K562 (cell line): ENCODE data around the gene JUND. TPM values are rescaled to one million over a fixed set of nuclear protein-coding genes. Genes with fewer than 3 reads are reported as not detected.

Source experiments
- ATAC-seq: fragments of 200-7000 bp; cut with Tn5 transposase; 3 replicates; pipeline ENCODE4 v1.9.1; 2020; ENCODE audit warnings: moderate library complexity
- BruUV-seq: library from RNA; stranded (reverse); fragments of 400-500 nt; replicated peaks from 2 replicates; lab custom pipeline; 2021; lab: Mats Ljungman, UMichigan
- CTCF ChIA-PET: fragments of 300-600 bp; formaldehyde crosslinking; extraction: SDS; loops from one replicate; lab custom pipeline; 2021; ENCODE audit warnings: low intra/inter-chr PET ratio; lab: Yijun Ruan, JAX
- POLR2A ChIA-PET: fragments of 300-600, 350-650 bp; sonication (Branson Sonifier 250); formaldehyde crosslinking; extraction: SDS; loops from one replicate; lab custom pipeline; 2021; ENCODE audit warnings: antibody characterized with exemption, inconsistent platforms; lab: Yijun Ruan, JAX
- DNase-seq, 4 experiments: peaks; one replicate each; pipeline versions ENCODE4 v3.0.0 to v3.0.0-alpha.2; 2011 to 2018; ENCODE audit warnings: low spot score in 3 of 4, mixed read lengths in 3 of 4; ENCODE audit errors: extremely low read depth in 1 of 4
- FAIRE-seq: peaks from 2 replicates; lab custom pipeline; 2011; peaks lifted over from hg19 to GRCh38; lab: Jason Lieb, UNC
- H2AFZ ChIP-seq: 2 replicates; pipeline ENCODE4 v1.6.0; 2011; ENCODE audit warnings: low read depth, low read length, control low read depth, inconsistent platforms
- H3K27ac ChIP-seq: fragments of 200-600 bp; 3 replicates; pipeline ENCODE4 v1.8.0; 2011; ENCODE audit warnings: low read depth, mild to moderate bottlenecking, control low read depth, inconsistent platforms, low read length, moderate library complexity, mixed read lengths; ENCODE audit errors: extremely low read depth
- H3K27me3 ChIP-seq, 2 experiments: fragments of 300-600 bp in 1 of 2; 2 replicates in 1 of 2; 3 replicates in 1 of 2; pipeline versions ENCODE4 v1.6.0 to v1.8.0; 2011; ENCODE audit warnings: inconsistent platforms in 2 of 2, low read length in 2 of 2, mild to moderate bottlenecking in 1 of 2, mixed read lengths in 1 of 2, moderate library complexity in 1 of 2; ENCODE audit not compliant: control insufficient read depth in 2 of 2, insufficient read depth in 2 of 2
- H3K36me3 ChIP-seq: fragments of 300-600 bp; 3 replicates; pipeline ENCODE4 v1.8.0; 2011; ENCODE audit warnings: mild to moderate bottlenecking, low read length, inconsistent platforms; ENCODE audit not compliant: control insufficient read depth, insufficient read depth
- H3K4me1 ChIP-seq, 2 experiments: fragments of 200-600 bp in 1 of 2; replicated peaks in 1 of 2; 2 replicates in 1 of 2; 3 replicates in 1 of 2; pipeline versions ENCODE4 v1.5.1 to v1.8.0; 2011; ENCODE audit warnings: inconsistent platforms in 2 of 2, low read length in 2 of 2, mild to moderate bottlenecking in 1 of 2, mixed read lengths in 1 of 2, moderate library complexity in 1 of 2; ENCODE audit not compliant: control insufficient read depth in 2 of 2, insufficient read depth in 2 of 2
- H3K4me2 ChIP-seq: 2 replicates; pipeline ENCODE4 v1.6.1; 2011; ENCODE audit warnings: low read length, control low read depth, inconsistent platforms, mixed read lengths; ENCODE audit not compliant: insufficient read depth
- H3K4me3 ChIP-seq: fragments of 200-600 bp; sonication (generic), shearing (Covaris generic); 2 replicates; pipeline ENCODE4 v1.5.1; 2016; ENCODE audit warnings: control low read depth, inconsistent platforms
- H3K79me2 ChIP-seq: fragments of 200-600 bp; 3 replicates; pipeline ENCODE4 v1.8.0; 2011; ENCODE audit warnings: low read length, inconsistent platforms; ENCODE audit not compliant: control insufficient read depth, insufficient read depth
- H3K9ac ChIP-seq, 2 experiments: 2 replicates each; pipeline versions ENCODE4 v1.6.0 to v1.6.1; 2011; ENCODE audit warnings: low read depth in 2 of 2, low read length in 2 of 2, control low read depth in 1 of 2, inconsistent platforms in 1 of 2, mild to moderate bottlenecking in 1 of 2, mixed read lengths in 1 of 2; ENCODE audit not compliant: insufficient read depth in 1 of 2
- H3K9me1 ChIP-seq: one replicate; pipeline ENCODE4 v1.6.0; 2011; ENCODE audit warnings: inconsistent platforms, mild to moderate bottlenecking, low read length, moderate library complexity; ENCODE audit not compliant: control insufficient read depth, insufficient read depth
- H3K9me3 ChIP-seq: replicated peaks from 2 replicates; pipeline ENCODE4 v1.5.1; 2011; ENCODE audit warnings: low read depth, low read length, inconsistent platforms; ENCODE audit not compliant: control insufficient read depth, insufficient read depth
- H4K20me1 ChIP-seq: replicated peaks from 2 replicates; pipeline ENCODE4 v1.6.1; 2011; ENCODE audit warnings: low read length, inconsistent platforms, mixed read lengths; ENCODE audit not compliant: control insufficient read depth, insufficient read depth
- BRCA1 ChIP-seq, 2 experiments: fragments of 450-650 bp in 1 of 2; sonication (generic) in 1 of 2; formaldehyde crosslinking in 1 of 2; IDR thresholded peaks; 2 replicates each; pipeline versions ENCODE4 v1.5.0 to v1.6.1; 2017 to 2020; ENCODE audit warnings: mild to moderate bottlenecking in 1 of 2, missing genetic modification reagents in 1 of 2
- BRD4 ChIP-seq: fragments of 200-600 bp; sonication (generic); IDR thresholded peaks from 2 replicates; pipeline ENCODE4 v1.6.1; 2017; ENCODE audit warnings: inconsistent platforms
- CBX5 ChIP-seq: IDR thresholded peaks from 2 replicates; pipeline ENCODE4 v1.6.1; 2014; ENCODE audit warnings: low read depth, borderline replicate concordance
- EGR1 ChIP-seq: fragments of 450-650 bp; conservative IDR thresholded peaks from 2 replicates; pipeline ENCODE4 v1.6.1; 2017; ENCODE audit warnings: mild to moderate bottlenecking
- HMG20B ChIP-seq: fragments of 250-450 bp; sonication (Bioruptor Pico); IDR thresholded peaks from 2 replicates; pipeline ENCODE4 v1.5.0; 2021; ENCODE audit warnings: mild to moderate bottlenecking
- NRF1 ChIP-seq, 2 experiments: fragments of 450-650 bp; IDR thresholded peaks in 1 of 2; conservative IDR thresholded peaks in 1 of 2; 2 replicates each; pipeline ENCODE4 v1.6.1; 2014; ENCODE audit warnings: mild to moderate bottlenecking in 2 of 2
- PCBP1 ChIP-seq: fragments of 200-400 bp; formaldehyde crosslinking; IDR thresholded peaks from 2 replicates; pipeline ENCODE4 v1.6.1; 2018; ENCODE audit warnings: mild to moderate bottlenecking, low read depth, low read length; ENCODE audit not compliant: poor library complexity, severe bottlenecking
- PHF20 ChIP-seq: fragments of 450-650 bp; IDR thresholded peaks from 2 replicates; pipeline ENCODE4 v1.6.1; 2018; ENCODE audit not compliant: partially characterized antibody
- TEAD2 ChIP-seq: fragments of 450-650 bp; IDR thresholded peaks from 2 replicates; pipeline ENCODE4 v1.6.1; 2016; ENCODE audit warnings: missing genetic modification characterization, control low read depth, missing compliant biosample characterization
- ZKSCAN8 ChIP-seq: fragments of 200-800 bp; sonication (Bioruptor generic); IDR thresholded peaks from 2 replicates; pipeline ENCODE4 v1.6.1; 2016; ENCODE audit warnings: missing genetic modification characterization, missing compliant biosample characterization
- ZNF174 ChIP-seq: fragments of 250-450 bp; sonication (Bioruptor Pico); IDR thresholded peaks from 2 replicates; pipeline ENCODE4 v1.4.0; 2020; ENCODE audit warnings: mild to moderate bottlenecking
- ZNF263 ChIP-seq: sonication (generic); formaldehyde crosslinking; IDR thresholded peaks from 2 replicates; pipeline ENCODE4 v1.8.0; 2022; ENCODE audit warnings: mild to moderate bottlenecking, missing genetic modification reagents, borderline replicate concordance
- ZNF551 ChIP-seq: fragments of 250-450 bp; sonication (Bioruptor Pico); IDR thresholded peaks from 2 replicates; pipeline ENCODE4 v1.5.0; 2021; ENCODE audit warnings: mild to moderate bottlenecking, moderate library complexity
- ZSCAN29 ChIP-seq: fragments of 450-650 bp; IDR thresholded peaks from 2 replicates; pipeline ENCODE4 v1.6.1; 2017
- WGBS: fragments of 100-300 bp; shearing (Covaris generic); methylation state at CpG from one replicate; pipeline ENCODE4 v1.1.6; 2016; ENCODE audit warnings: low coverage, mixed read lengths; ENCODE audit not compliant: insufficient coverage; ENCODE audit errors: missing lambda C conversion rate; 5-methylcytosine and 5-hydroxymethylcytosine counted together
- in situ Hi-C: fragments of 300-500 bp; cut with MboI; formaldehyde crosslinking; loops from 4 replicates; pipeline ENCODE4 v1.15.0; 2018; ENCODE audit warnings: inconsistent platforms, mixed read lengths
- intact Hi-C: fragments of 100-400 bp; cut with micrococcal nuclease; formaldehyde crosslinking; loops from 2 replicates; pipeline ENCODE4 v1.14.2; 2022
- polyA plus RNA-seq, 8 experiments: library from polyadenylated mRNA; depleted of rRNA in 4 of 8; stranded (reverse) in 5 of 8; unstranded in 3 of 8; fragments of >200 nt; fragmentation: Nextera tagmentation in 2 of 8; fragmentation: Illumina TruSeq in 1 of 8; extraction: Ambion mirVana in 2 of 8; extraction: Trizol in 1 of 8; gene quantifications; 2 replicates each; pipeline versions ENCODE4 v1.2.1 to v1.2.3, GENCODE V29; 2011 to 2014; ENCODE audit warnings: inconsistent platforms in 1 of 8, missing spikeins in 1 of 8
- total RNA-seq, 7 experiments: library from RNA; depleted of rRNA in 6 of 7; stranded (reverse); fragments of >200 nt in 6 of 7; fragmentation: Illumina TruSeq in 2 of 7; extraction: Trizol in 2 of 7; gene quantifications; 2 replicates each; pipeline versions ENCODE4 v1.2.1 to v1.2.3, GENCODE V29; 2011 to 2021; ENCODE audit warnings: low replicate concordance in 1 of 7
- TF ChIP-seq, protein P1 (sequence below): IDR thresholded peaks from 2 replicates; pipeline ENCODE4 v1.6.1; 2011; ENCODE audit warnings: borderline replicate concordance, low read depth, mild to moderate bottlenecking, moderate library complexity, low read length; ENCODE audit not compliant: insufficient read depth, poor library complexity, severe bottlenecking
- TF ChIP-seq, protein P2 (sequence below), 3 experiments: IDR thresholded peaks in 2 of 3; conservative IDR thresholded peaks in 1 of 3; 2 replicates each; pipeline ENCODE4 v1.5.1; 2011 to 2012; ENCODE audit warnings: low read length in 3 of 3, mild to moderate bottlenecking in 3 of 3, control low read depth in 2 of 3, improper control_type of control experiment in 1 of 3, inconsistent platforms in 1 of 3, low read depth in 1 of 3, mixed read lengths in 1 of 3, moderate library complexity in 1 of 3; ENCODE audit not compliant: insufficient read depth in 2 of 3

Gene JUND
- total and polyA plus RNA-seq, 9 of the 15 experiments (the other 6 are each of a cell fraction or from before 2014, with no cell fraction given) = 6.4 to 286 (median 42.3) TPM

- TF ChIP-seq BRCA1 (IDR thresholded peaks at IDR 0.05) = no peak
- 0 out of 2 replicates have a peak, but pooled peaks have one; percentile 91 for TF ChIP-seq BRCA1 (CRISPR knock-in tag; IDR thresholded peaks at IDR 0.05)
- no peak for TF ChIP-seq EGR1
- no peak for TF ChIP-seq ZNF551 (CRISPR knock-in tag)
- peak; percentile 70; the same call in 1 of the 2 replicates for TF ChIP-seq ZNF263 (CRISPR knock-in tag)
- no peak for TF ChIP-seq ZNF174 (CRISPR knock-in tag)
- TF ChIP-seq HMG20B (CRISPR knock-in tag) = no peak
- TF ChIP-seq ZKSCAN8 (CRISPR knock-in tag) = no peak; the same call in 1 of the 2 replicates
Observed at GRCh38 chr19:18233224-18233825, 48.1 kb downstream of the JUND start (continued).

DNA sequence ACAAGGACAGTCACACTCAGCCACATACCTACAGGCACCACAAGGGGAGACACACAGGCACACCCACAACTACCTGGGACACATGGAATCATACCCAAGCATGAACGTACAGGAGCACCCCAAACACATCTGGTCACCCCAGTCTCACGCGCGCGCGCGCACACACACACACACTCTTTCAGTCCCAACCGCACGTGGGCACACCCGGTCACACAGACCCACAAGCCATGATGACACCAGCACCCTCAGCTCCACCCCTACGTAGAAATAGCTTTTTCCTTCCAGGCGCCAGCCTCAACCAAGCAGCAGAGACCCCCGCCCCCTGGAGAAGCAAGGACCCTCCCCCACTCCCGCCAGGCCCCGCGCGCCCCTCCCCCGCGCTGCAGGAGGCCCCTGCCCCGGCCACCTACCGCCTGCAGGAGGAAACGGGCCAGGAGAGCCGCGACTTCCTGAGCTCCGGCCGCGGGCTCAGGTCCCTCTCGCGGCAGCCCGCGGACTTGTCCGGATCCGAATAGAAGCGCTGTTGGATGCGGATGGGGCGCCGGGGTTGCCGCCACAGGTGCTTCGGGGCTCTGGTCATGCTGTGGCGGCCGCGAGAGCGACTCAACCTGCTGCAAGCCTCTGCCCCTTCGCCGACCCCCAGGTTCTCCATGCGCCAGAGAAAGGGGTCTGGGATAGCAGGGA is 48.7 kb downstream of the JUND start:
- Histone ChIP-seq H3K9me1 (peaks cover 6% of the 10 kb centered on the region), H3K9ac (peak overlapping the region in 1 of 2 experiments; percentile 73; a peak in 1 of 4 replicates), H3K9me3 (no peaks in the 10 kb centered on the region), H2AFZ (0 out of 2 replicates have a peak overlapping the region, but pooled peaks have one; percentile 9), H3K27me3 (peaks cover 0 to 14% of the 10 kb centered on the region in 2 experiments; a peak in 4 of 5 replicates), H3K79me2 (no peaks in the 10 kb centered on the region), H3K4me1 (peaks cover 15 to 27% of the 10 kb centered on the region in 2 experiments; a peak in 4 of 5 replicates), H3K36me3 (no peaks in the 10 kb centered on the region), H4K20me1 (peaks cover 5% of the 10 kb centered on the region; the same call in 1 of the 2 replicates), H3K4me3 (peak overlapping the region; percentile 28), H3K4me2 (peak overlapping the region; percentile 60), H3K27ac (no peak overlapping the region)
- intact Hi-C loops (no loop called here), in situ Hi-C loops (no loop called here)
- ATAC-seq (peak; percentile 92), FAIRE-seq (no peak), DNase-seq (peak; percentile 72 to 79 (median 75))
- BruUV-seq = no TSS peak
- CTCF ChIA-PET = interaction anchor here (0.7 kb wide), 1 partner anchor 13 kb away, joined by 3 read pairs; no protein-coding TSS in a partner anchor
- POLR2A ChIA-PET = interaction anchor here (0.9 to 2.0 kb wide), 10 partner anchors 8 to 155 kb away, joined by 3 to 12 read pairs (median 4); partner anchors contain the start of gene JUND
- 2% methylated on average over 10 of the region's 46 CpGs for WGBS
- TF ChIP-seq TEAD2 (no peak), ZSCAN29 (peak; percentile 97), NRF1 (conservative IDR thresholded peaks at IDR 0.05 in 1 of 2, IDR thresholded peaks at IDR 0.05 in 1 of 2) (peak; percentile 42 to 46; a peak in 2 of 4 replicates), CBX5 (no peak), PCBP1 (peak; percentile 77), PHF20 (peak; percentile 23), BRD4 (no peak)
- TF ChIP-seq, protein P1, sequence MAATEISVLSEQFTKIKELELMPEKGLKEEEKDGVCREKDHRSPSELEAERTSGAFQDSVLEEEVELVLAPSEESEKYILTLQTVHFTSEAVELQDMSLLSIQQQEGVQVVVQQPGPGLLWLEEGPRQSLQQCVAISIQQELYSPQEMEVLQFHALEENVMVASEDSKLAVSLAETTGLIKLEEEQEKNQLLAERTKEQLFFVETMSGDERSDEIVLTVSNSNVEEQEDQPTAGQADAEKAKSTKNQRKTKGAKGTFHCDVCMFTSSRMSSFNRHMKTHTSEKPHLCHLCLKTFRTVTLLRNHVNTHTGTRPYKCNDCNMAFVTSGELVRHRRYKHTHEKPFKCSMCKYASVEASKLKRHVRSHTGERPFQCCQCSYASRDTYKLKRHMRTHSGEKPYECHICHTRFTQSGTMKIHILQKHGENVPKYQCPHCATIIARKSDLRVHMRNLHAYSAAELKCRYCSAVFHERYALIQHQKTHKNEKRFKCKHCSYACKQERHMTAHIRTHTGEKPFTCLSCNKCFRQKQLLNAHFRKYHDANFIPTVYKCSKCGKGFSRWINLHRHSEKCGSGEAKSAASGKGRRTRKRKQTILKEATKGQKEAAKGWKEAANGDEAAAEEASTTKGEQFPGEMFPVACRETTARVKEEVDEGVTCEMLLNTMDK = peak; percentile 60
- TF ChIP-seq, protein P2, sequence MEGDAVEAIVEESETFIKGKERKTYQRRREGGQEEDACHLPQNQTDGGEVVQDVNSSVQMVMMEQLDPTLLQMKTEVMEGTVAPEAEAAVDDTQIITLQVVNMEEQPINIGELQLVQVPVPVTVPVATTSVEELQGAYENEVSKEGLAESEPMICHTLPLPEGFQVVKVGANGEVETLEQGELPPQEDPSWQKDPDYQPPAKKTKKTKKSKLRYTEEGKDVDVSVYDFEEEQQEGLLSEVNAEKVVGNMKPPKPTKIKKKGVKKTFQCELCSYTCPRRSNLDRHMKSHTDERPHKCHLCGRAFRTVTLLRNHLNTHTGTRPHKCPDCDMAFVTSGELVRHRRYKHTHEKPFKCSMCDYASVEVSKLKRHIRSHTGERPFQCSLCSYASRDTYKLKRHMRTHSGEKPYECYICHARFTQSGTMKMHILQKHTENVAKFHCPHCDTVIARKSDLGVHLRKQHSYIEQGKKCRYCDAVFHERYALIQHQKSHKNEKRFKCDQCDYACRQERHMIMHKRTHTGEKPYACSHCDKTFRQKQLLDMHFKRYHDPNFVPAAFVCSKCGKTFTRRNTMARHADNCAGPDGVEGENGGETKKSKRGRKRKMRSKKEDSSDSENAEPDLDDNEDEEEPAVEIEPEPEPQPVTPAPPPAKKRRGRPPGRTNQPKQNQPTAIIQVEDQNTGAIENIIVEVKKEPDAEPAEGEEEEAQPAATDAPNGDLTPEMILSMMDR (IDR thresholded peaks at IDR 0.05 in 2 of 3, conservative IDR thresholded peaks at IDR 0.05 in 1 of 3; ENCODE audit: insufficient read depth in 2 of 3, low read depth in 1 of 3, low read length in 3 of 3) = peak; percentile 31 to 87 (median 39); a peak in 4 of 6 replicates
